RPMI7951 (cell line): ENCODE results near the gene ZNF143. TPM values are rescaled to one million over a fixed set of nuclear protein-coding genes. Genes with fewer than 3 reads are reported as not detected.

Source experiments
- DNase-seq: peaks from one replicate; pipeline ENCODE4 v3.0.0-alpha.2; 2012; ENCODE audit warnings: low read depth
- total RNA-seq: library from RNA; depleted of rRNA; stranded (reverse); fragments of >200 nt; shearing (Covaris generic); gene quantifications from 2 replicates; pipeline ENCODE4 v1.2.3, GENCODE V29; 2014; rRNA removed

ZNF143 gene
- total RNA-seq, 1 experiment from 2014 or later, result 34.7 TPM

- DNase-seq, result peak; percentile 85
These were observed 114.7 kb downstream of the ZNF143 start for GRCh38 chr11:9575260-9576240.

GRCh38 chr11:9576701-9577381, 116.0 kb downstream of the ZNF143 start:
- DNase-seq, result no peak

- DNase-seq, result peak; percentile 40
These were observed 116.7 kb downstream of the ZNF143 start for GRCh38 chr11:9577556-9577955.

Other genes starting within 250 kb of the ZNF143 start
- gene DENND5A, start 195.7 kb upstream of the ZNF143 start, total RNA-seq, result 70.5 and 80.6 TPM in 2 replicates
- 26.9 and 28.4 TPM in 2 replicates for gene TMEM41B, start 146.4 kb upstream of the ZNF143 start, total RNA-seq
- gene IPO7, start 76.4 kb upstream of the ZNF143 start, total RNA-seq, result 79.0 and 88.7 TPM in 2 replicates
- 52.3 and 74.6 TPM in 2 replicates for gene WEE1, start 112.7 kb downstream of the ZNF143 start, total RNA-seq
- gene SWAP70, start 203.1 kb downstream of the ZNF143 start, total RNA-seq, result 20.2 and 25.6 TPM in 2 replicates